Endometrial microvascular endothelial cells (primary cell): ENCODE measurements around the gene KIAA0586. TPM values are rescaled to one million over a fixed set of nuclear protein-coding genes. Genes with fewer than 3 reads are reported as not detected.
"Not testable (repeated sequence)": the region's sequence is repeated elsewhere in the genome, so short reads cannot be mapped to it uniquely, and the experiment has no call there.

Experiments used
- in situ Hi-C: cut with HindIII; loops from 2 replicates; pipeline ENCODE4 v1.10.0; 2017; ENCODE audit warnings: low sequenced_read_pairs, low pct_unique_long_range_greater_than_20kb; ENCODE audit errors: inconsistent ontology term
- total RNA-seq: library from RNA; depleted of rRNA; stranded (reverse); fragments of >200 nt; gene quantifications from one replicate; pipeline ENCODE4 v1.2.3, GENCODE V29; 2015; ENCODE audit errors: inconsistent ontology term

KIAA0586 gene
- total RNA-seq: 29.1 TPM

GRCh38 chr14:58427281-58428117, at the start of gene KIAA0586, which contains the start of gene TIMM9:
TSS of gene KIAA0586 (plus strand) at chr14:58427719. CDS start at chr14:58428265, 546 bp downstream.
TSS of gene TIMM9 (minus strand) at chr14:58427531. CDS start at chr14:58411945, 15,586 bp downstream.
- in situ Hi-C loops: no loop called here

- in situ Hi-C loops: no loop called here
These were observed 36.7 kb upstream of the KIAA0586 start for GRCh38 chr14:58390830-58391229.

GRCh38 chr14:58395562-58395811, 32.0 kb upstream of the KIAA0586 start:
- in situ Hi-C loops: no loop called here

DNA sequence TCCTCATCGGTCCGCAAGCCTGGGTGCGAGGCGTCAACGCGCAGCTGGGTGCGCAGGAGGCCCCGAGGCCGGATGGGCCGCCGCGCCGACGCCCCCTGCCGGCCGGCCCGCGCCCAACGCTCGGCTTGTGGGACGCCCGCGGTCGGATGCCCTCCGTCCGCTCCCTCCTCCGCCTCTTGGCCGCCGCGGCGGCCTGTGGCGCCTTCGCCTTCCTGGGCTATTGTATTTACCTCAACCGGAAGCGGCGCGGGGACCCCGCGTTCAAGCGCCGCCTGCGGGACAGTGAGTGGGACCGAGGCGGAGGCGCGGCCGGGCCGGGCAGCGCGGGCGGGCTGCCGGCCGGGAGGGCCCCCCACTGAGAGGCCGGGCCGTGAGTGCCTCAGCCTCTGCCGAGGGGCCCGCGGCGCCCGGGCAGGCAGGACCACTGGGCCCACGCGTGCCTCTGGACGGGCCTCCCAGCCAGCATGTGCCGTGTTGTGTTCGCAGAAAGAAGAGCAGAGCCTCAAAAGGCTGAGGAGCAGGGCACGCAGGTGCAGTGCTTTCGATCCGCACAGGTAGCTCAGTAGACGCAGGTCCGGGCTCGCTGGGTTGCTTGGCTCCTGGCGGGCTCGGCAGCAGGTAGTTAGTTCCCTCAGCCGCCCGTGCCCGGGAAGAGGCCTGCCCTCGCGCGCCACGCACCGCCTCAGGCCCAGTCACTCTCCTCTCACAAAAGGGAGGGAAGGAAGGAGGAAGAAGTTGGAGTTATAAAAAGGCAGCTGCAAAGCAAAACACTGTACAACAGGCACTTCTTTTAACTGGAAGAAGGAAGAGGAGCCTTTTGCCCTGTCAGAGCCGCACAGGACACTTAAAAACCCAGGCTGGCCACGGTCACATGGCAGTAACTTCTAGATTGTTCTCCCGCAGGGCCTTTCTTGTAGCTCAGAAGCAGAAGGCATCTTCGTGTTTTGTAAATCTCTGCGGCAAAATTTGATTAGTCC, 31.4 kb upstream of the KIAA0586 start, which contains the start of gene TOMM20L:
Gene TOMM20L (plus strand): TSS at position 119 of the 977 bp plus-strand sequence. CDS start 28 bp downstream, at position 147.
- in situ Hi-C loops: no loop called here

DNA sequence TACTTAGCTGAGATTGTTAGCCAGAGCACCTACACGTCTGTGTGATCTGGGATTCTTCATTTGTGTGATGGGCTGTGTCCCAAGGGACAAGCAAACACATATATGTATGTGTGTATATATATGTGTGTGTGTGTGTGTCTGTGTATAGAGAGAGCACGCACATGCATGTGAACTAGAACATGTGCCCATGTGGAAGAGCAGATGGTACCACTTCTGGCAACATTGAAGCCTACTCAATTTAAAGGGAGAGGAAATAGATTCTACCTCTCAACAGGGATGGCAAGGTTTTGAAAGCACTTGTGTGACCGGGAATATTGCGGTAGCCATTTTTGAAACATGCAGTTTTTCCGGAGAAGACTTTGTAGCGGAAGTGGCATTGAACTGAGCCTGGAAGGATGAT, 30.4 kb upstream of the KIAA0586 start:
- in situ Hi-C loops: no loop called here

DNA sequence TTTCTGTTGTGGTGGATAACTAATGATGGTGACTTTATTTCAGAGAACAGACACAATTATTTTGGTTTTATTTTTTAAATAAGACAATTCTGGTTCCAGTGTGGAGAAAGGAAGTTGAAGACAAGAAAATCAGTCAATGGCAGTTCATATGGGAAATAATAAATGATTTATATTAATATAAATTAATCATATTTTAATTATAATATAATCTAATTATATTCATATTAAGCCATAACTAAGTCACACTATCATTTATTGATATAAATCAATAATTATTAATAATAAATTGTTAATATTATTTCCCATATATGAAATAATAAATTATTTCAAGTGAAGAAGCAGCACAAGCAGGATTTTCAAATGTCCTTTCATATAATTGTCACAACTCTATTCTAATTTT, 29.0 kb upstream of the KIAA0586 start:
- in situ Hi-C loops: no loop called here

DNA sequence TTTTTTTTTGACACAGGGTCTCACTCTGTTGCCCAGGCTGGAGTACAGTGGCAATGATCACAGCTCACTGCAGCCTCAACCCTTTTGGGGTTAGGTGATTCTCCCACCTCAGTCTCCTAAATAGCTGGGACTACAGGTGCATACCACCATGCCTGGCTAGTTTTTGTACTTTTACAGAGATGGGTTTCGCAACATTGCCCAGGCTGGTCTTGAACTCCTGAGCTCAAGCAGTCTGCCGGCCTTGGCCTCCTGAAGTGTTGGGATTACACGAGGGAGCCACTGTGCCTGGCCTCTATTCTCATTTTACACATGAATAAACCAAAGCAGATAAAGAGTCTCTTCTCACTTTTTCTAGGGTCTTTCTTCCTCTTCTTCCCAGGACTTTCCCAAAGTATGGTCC, 28.6 kb upstream of the KIAA0586 start:
- in situ Hi-C loops: no loop called here

DNA sequence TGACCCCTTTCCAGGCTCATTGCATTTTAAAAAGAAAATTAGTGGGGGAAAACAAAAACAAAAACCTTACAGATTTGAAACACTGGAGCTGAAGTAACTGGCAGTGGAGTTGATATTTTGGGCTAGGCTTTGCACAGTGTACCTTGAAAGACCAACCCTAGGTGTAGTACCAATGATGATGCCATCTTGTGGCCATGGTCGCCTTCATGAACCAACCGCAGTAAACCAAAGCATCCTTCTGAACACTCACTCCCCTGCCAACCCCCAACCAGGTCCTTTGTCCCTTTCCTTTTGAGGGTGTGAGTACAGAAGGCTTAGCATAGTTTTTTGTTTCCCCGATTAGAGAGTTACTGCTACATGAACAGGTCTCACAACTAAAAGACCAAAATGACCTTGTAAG, 25.9 kb upstream of the KIAA0586 start:
- in situ Hi-C loops: no loop called here

GRCh38 chr14:58408681-58409215, 18.8 kb upstream of the KIAA0586 start:
- in situ Hi-C loops: no loop called here

GRCh38 chr14:58414845-58415244, 12.7 kb upstream of the KIAA0586 start:
- in situ Hi-C loops: no loop called here

DNA sequence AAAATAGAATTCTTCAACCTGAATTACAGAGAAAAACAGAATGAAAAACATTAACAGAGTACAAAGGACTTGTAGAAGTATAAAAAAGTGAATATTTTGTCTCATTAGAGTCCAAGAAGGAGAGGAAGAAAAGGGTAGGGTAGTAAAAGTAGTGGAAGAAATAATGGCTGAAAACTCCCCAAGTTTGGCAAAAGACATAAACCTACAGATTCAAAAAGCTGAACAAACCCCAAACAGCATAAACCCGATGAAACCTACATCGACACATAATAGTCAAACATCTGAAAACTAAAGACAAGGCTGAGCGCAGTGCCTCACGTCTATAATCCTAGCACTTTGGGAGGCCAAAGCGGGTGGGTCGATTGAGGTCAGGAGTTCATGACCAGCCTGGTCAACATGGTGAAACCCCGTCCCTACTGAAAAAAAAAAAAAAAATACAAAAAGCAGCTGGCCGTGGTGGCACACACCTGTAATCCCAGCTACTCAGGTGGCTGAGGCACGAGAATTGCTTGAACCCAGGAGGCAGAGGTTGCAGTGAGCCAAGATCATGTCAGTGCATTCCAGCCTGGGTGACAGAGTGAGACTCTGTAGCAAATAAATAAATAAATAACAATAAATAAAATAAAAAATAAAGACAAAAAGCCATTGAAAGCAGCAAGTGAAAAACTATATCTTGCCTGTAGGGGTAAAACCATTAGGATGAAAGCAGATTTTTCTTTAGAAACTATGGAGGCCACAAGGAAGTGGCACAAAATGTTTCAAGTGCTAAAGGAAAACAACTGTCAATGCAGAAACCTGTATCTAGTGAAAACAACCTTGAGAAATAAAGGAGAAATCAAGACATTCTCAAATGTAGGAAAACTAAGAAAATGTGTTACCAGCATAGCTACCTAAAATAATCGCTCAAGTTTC, 11.6 kb upstream of the KIAA0586 start:
- in situ Hi-C loops: no loop called here

- in situ Hi-C loops: not testable (repeated sequence)
These were observed 10.6 kb upstream of the KIAA0586 start for GRCh38 chr14:58416934-58417333.

DNA sequence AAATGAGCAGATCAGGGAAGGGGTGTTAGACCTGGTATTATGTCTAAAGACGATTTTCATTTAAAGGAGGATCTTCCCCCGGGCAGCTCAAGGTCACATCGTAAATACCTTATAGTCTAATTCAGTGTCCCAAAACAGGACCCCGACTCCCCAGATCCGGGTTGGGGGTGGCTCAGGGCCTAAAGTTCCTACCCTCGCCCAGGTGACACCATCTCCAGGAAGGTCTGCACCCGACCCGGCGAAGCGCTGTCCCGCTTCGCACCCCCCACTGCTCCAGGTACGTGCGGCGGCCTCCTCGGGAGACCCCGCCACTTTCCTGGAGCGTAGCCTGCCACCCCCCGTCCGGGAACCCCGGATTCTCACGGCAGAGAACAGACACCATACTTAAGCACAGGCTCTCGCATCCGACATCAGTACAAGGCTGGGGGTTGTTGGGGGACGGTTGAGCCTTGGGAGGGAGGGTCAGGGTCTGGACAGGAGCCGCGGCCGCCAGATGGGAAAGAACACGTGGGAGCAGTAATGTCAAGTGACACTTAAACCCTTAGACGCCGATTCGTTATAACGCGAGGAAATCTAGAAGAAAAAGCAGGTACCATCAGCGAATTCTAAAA, 744 bp upstream of the KIAA0586 start:
- in situ Hi-C loops: no loop called here

DNA sequence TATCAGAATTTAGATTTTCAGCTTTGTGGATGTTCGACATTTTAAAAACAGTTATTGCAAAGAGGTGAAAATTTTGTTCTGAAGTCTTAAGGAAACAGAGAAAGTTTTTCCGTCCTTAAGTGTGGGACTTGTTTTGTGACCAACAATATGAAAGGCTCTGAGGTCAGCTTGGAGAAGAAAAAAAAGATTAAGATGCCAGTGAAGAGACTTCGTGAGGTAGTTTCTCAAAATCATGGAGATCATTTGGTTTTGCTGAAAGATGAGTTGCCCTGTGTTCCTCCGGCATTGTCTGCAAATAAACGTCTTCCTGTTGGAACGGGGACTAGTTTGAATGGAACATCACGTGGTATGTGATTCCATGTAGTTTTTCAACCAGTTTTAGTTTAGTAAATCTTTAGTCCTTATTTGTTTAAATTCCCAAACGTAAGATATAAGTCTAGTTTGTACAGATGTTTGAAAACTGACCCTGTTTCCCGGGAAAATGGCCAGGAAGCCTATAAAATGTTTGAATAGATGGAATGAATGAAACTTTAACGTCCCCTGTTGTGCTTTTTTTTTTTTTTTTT, 682 bp downstream of the KIAA0586 start:
- in situ Hi-C loops: no loop called here

- in situ Hi-C loops: no loop called here
These were observed 2.6 kb downstream of the KIAA0586 start for GRCh38 chr14:58430156-58430555.

DNA sequence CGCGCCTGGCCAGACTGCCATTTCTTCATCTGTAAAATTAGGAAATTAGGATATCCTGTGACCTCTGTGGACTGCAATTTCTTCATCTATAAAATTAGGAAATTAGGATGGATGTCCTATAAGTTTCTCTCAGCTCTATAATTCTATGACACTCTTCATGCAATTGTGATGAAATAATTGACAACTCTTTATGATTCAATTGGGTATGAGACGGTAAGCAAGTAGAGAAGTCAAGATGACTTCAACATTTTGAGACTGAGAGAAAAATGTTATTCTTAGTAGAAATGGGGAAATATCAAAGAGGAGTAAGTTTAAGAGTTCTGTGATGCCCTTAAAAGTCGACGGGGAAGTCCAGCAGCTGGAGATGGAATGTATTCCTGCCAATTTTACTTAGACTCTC, 12.0 kb downstream of the KIAA0586 start:
- in situ Hi-C loops: no loop called here

DNA sequence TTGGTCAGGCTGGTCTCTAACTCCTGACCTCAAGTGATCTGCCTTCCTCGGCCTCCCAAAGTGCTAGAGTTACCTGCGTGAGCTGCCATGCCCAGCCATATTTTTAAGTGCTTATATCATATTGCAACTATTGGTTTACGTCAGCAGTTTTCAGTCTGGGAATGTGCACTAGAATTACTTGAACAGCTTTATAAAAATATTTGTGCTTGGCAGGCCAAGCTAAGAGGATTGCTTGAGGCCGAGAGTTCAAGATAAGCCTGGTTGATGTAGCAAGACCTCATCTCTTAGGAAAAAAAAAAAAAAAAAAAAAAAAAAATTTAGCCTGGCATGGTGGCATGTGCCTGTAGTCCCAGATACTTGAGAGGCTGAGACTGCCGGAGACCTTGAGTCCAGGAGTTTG, 17.1 kb downstream of the KIAA0586 start:
- in situ Hi-C loops: no loop called here
